Skeletal muscle tissue (tissue), 1 donor: Measurements from ENCODE around the gene SH2D5. TPM values are rescaled to one million over a fixed set of nuclear protein-coding genes. Genes with fewer than 3 reads are reported as not detected.

Experiments
- total RNA-seq: library from RNA; depleted of rRNA; stranded (reverse); fragments of >200 nt; gene quantifications from one replicate; pipeline ENCODE4 v1.2.3, GENCODE V29; 2014

Gene SH2D5
- total RNA-seq, 1 donor from 2014 or later = under 0.01 TPM

Other genes starting within 250 kb of the SH2D5 start
- gene CAMK2N1, start 246.5 kb downstream of the SH2D5 start, total RNA-seq = 0.52 TPM
- 15.1 TPM for gene MUL1, start 224.6 kb downstream of the SH2D5 start, total RNA-seq
- 0.52 TPM for gene FAM43B, start 180.1 kb downstream of the SH2D5 start, total RNA-seq
- not detected for gene CDA, start 143.6 kb downstream of the SH2D5 start, total RNA-seq
- 56.4 TPM for gene PINK1, start 99.2 kb downstream of the SH2D5 start, total RNA-seq
- 146 TPM for gene DDOST, start 71.3 kb downstream of the SH2D5 start, total RNA-seq
- gene KIF17, start 14.7 kb downstream of the SH2D5 start, total RNA-seq = 3.7 TPM
- gene HP1BP3, start 54.6 kb upstream of the SH2D5 start, total RNA-seq = 192 TPM